IPS DF 6.9 (cell line): ENCODE data around the gene HLA-DOA.

Source experiments
- DNase-seq: peaks from one replicate; pipeline ENCODE4 v3.0.0-alpha.2; 2013; ENCODE audit warnings: low read depth, low spot score
- H3K27ac ChIP-seq: one replicate; pipeline ENCODE4 v1.5.1; 2013; ENCODE audit warnings: low read length, control low read depth
- H3K27me3 ChIP-seq: 2 replicates; pipeline ENCODE4 v1.6.1; 2013; ENCODE audit warnings: mild to moderate bottlenecking, low read length; ENCODE audit not compliant: control insufficient read depth, insufficient read depth
- H3K36me3 ChIP-seq: 2 replicates; pipeline ENCODE4 v1.6.1; 2013; ENCODE audit warnings: low read length; ENCODE audit not compliant: control insufficient read depth, insufficient read depth
- H3K4me1 ChIP-seq: 2 replicates; pipeline ENCODE4 v1.6.1; 2013; ENCODE audit warnings: low read length; ENCODE audit not compliant: control insufficient read depth, insufficient read depth
- H3K4me3 ChIP-seq: 2 replicates; pipeline ENCODE4 v1.5.1; 2013; ENCODE audit warnings: mild to moderate bottlenecking, low read length
- H3K9me3 ChIP-seq: 2 replicates; pipeline ENCODE4 v1.6.1; 2013; ENCODE audit warnings: low read length, inconsistent platforms; ENCODE audit not compliant: control insufficient read depth, insufficient read depth
- WGBS: extraction: QIAGEN DNeasy Blood & Tissue Kit; methylation state at CpG from one replicate; pipeline ENCODE4 v1.1.7; 2013; ENCODE audit warnings: mixed read lengths, missing lambda C conversion rate; ENCODE audit not compliant: insufficient read length, insufficient coverage; 5-methylcytosine and 5-hydroxymethylcytosine counted together

HLA-DOA gene

GRCh38 chr6:32971581-32972352 is 37.6 kb downstream of the HLA-DOA start:
- peak overlapping the region; percentile 48 for H3K27ac ChIP-seq
- H3K27me3 ChIP-seq: no peaks in the 10 kb centered on the region
- H3K9me3 ChIP-seq: no peaks in the 10 kb centered on the region
- H3K4me3 ChIP-seq: peak overlapping the region; percentile 95; the same call in 1 of the 2 replicates
- H3K36me3 ChIP-seq: peaks cover 34% of the 10 kb centered on the region
- no CpG with 5 or more reads among the region's 58 CpGs for WGBS
- no peak for DNase-seq
- H3K4me1 ChIP-seq: no peaks in the 10 kb centered on the region

GRCh38 chr6:32971242-32971580 is 38.2 kb downstream of the HLA-DOA start:
- peak overlapping the region; percentile 95 for H3K4me3 ChIP-seq
- H3K27me3 ChIP-seq: no peaks in the 10 kb centered on the region
- no peak for DNase-seq
- peak overlapping the region; percentile 48 for H3K27ac ChIP-seq
- peaks cover 29% of the 10 kb centered on the region for H3K36me3 ChIP-seq
- no peaks in the 10 kb centered on the region for H3K9me3 ChIP-seq
- no peaks in the 10 kb centered on the region for H3K4me1 ChIP-seq
- no CpG with 5 or more reads among the region's 15 CpGs for WGBS

- no CpG with 5 or more reads among the region's 43 CpGs for WGBS
- no peaks in the 10 kb centered on the region for H3K4me1 ChIP-seq
- no peak for DNase-seq
- no peaks in the 10 kb centered on the region for H3K9me3 ChIP-seq
- H3K36me3 ChIP-seq: peaks cover 24% of the 10 kb centered on the region
- H3K27ac ChIP-seq: peak overlapping the region; percentile 54
- H3K4me3 ChIP-seq: peak overlapping the region; percentile 95
- H3K27me3 ChIP-seq: no peaks in the 10 kb centered on the region
These were observed 38.8 kb downstream of the HLA-DOA start for GRCh38 chr6:32970413-32971241.

- Histone ChIP-seq H3K4me3 (peak overlapping the region; percentile 95), H3K36me3 (peaks cover 19% of the 10 kb centered on the region), H3K9me3 (no peaks in the 10 kb centered on the region), H3K4me1 (no peaks in the 10 kb centered on the region), H3K27me3 (no peaks in the 10 kb centered on the region), H3K27ac (peak overlapping the region; percentile 54)
- no CpG with 5 or more reads among the region's 19 CpGs for WGBS
- no peak for DNase-seq
These were observed 39.5 kb downstream of the HLA-DOA start for GRCh38 chr6:32969685-32970412.

- H3K9me3 ChIP-seq: no peaks in the 10 kb centered on the region
- no peaks in the 10 kb centered on the region for H3K4me1 ChIP-seq
- H3K4me3 ChIP-seq: peak overlapping the region; percentile 95
- no CpG with 5 or more reads among the region's 40 CpGs for WGBS
- no peaks in the 10 kb centered on the region for H3K27me3 ChIP-seq
- DNase-seq: no peak
- peak overlapping the region; percentile 54 for H3K27ac ChIP-seq
- H3K36me3 ChIP-seq: peaks cover 12% of the 10 kb centered on the region
These were observed 40.3 kb downstream of the HLA-DOA start for GRCh38 chr6:32968867-32969684.

- Histone ChIP-seq H3K4me3 (peak within 1 kb of the TSS; percentile 95), H3K27ac (peak within 1 kb of the TSS; percentile 54), H3K4me1 (no peaks in the 10 kb centered on the region), H3K36me3 (peaks cover 10% of the 10 kb centered on the region), H3K27me3 (no peaks in the 10 kb centered on the region), H3K9me3 (no peaks in the 10 kb centered on the region)
- no CpG with 5 or more reads among the region's 62 CpGs for WGBS
- DNase-seq: no peak
These were observed 41.1 kb downstream of the HLA-DOA start, which contains the start of gene BRD2 for GRCh38 chr6:32968093-32968866. BRD2 (plus strand) TSS chr6:32968594; CDS start chr6:32972899, 4,305 bp downstream.

GRCh38 chr6:32967151-32968091 is 42.0 kb downstream of the HLA-DOA start:
- Histone ChIP-seq H3K9me3 (no peaks in the 10 kb centered on the region), H3K27me3 (no peaks in the 10 kb centered on the region), H3K4me1 (no peaks in the 10 kb centered on the region), H3K36me3 (peaks cover 2% of the 10 kb centered on the region), H3K4me3 (peak overlapping the region; percentile 95; the same call in 1 of the 2 replicates), H3K27ac (no peak overlapping the region)
- no CpG with 5 or more reads among the region's 16 CpGs for WGBS
- no peak for DNase-seq

- no CpG with 5 or more reads among the region's 5 CpGs for WGBS
- no peaks in the 10 kb centered on the region for H3K36me3 ChIP-seq
- H3K9me3 ChIP-seq: no peaks in the 10 kb centered on the region
- no peaks in the 10 kb centered on the region for H3K4me1 ChIP-seq
- no peaks in the 10 kb centered on the region for H3K27me3 ChIP-seq
- H3K27ac ChIP-seq: no peak overlapping the region
- DNase-seq: no peak
- no peak overlapping the region for H3K4me3 ChIP-seq
These were observed 44.6 kb downstream of the HLA-DOA start for GRCh38 chr6:32964776-32965175.
